ENCODE measurements around the gene IL27RA.

IL27RA gene

GRCh38 chr19:14090509-14091080 lies 59.0 kb downstream of the IL27RA start, which contains the start of gene SAMD1 (continued):
- TF ChIP-seq FEZF1 (tag by site-specific recombination; IDR thresholded peaks at IDR 0.05) (no peak), ZBTB48 (tag by site-specific recombination; IDR thresholded peaks at IDR 0.05) (no peak), ZNF600 (tag by site-specific recombination; IDR thresholded peaks at IDR 0.05) (no peak), ZNF426 (tag by site-specific recombination; IDR thresholded peaks at IDR 0.05) (no peak), KLF9 (tag by site-specific recombination; IDR thresholded peaks at IDR 0.05; ENCODE audit: low read depth) (no peak), PATZ1 (tag by site-specific recombination; IDR thresholded peaks at IDR 0.05) (peak; percentile 50; the same call in 1 of the 2 replicates), IKZF3 (tag by site-specific recombination; IDR thresholded peaks at IDR 0.05) (no peak), ZNF792 (tag by site-specific recombination; IDR thresholded peaks at IDR 0.05) (no peak)

DNA sequence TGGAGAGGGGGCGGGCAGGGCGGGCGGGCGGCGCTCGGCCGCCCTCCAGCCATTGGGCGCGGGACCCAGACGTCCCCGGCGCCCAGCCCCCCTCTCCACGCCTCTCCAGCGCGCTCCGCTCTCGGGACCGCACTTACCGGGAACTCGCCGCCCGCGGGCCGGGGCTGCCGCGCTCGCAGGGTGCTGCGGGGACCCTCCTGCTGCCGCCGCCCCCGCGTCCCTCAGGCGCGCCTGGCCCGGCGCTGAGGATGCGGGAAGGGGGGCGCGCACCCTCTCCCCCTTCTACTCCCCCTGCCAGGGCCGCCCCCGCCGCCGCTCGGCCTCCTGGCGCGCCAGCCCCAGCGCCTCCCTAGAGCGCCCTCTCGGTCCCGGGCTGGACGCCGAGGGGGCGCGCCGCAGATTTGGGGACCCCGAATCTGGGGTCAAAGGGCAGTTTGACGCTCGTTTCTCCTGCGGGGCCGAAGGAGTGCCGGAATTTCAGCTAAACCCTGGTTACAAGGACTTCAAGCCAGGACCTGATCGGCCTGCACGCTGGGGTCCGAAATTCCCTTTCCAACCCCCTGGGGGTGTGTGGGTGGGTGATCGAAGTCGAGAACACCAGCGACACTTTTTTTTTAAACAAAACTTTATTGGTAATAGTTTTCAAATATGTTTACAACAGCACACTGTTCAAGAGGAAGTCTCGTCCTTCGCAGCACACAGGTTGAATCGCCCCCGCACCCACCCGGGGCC lies 59.7 kb downstream of the IL27RA start:
- CTCF ChIA-PET: interaction anchor here (0.7 to 0.9 kb wide), 3 partner anchors 10 to 39 kb away, joined by 3 read pairs; a partner anchor contains a TSS
- peak overlapping the region; percentile 68; the same call in 1 of the 2 replicates for H3K27ac ChIP-seq (ENCODE audit: extremely low read depth, low read depth, low read length)
- TF ChIP-seq ZNF561 (tag by site-specific recombination; IDR thresholded peaks at IDR 0.05; ENCODE audit: borderline replicate concordance) (peak; percentile 68; the same call in 1 of the 2 replicates), ZNF214 (tag by site-specific recombination; IDR thresholded peaks at IDR 0.05; ENCODE audit: borderline replicate concordance) (no peak; the same call in 1 of the 2 replicates), FEZF1 (tag by site-specific recombination; IDR thresholded peaks at IDR 0.05) (no peak), ZNF707 (tag by site-specific recombination; IDR thresholded peaks at IDR 0.05) (no peak), ZNF521 (tag by site-specific recombination; IDR thresholded peaks at IDR 0.05) (no peak), ZBTB11 (tag by site-specific recombination; conservative IDR thresholded peaks at IDR 0.05; ENCODE audit: low read depth) (peak; percentile 17; the same call in 1 of the 2 replicates), ZNF571 (tag by site-specific recombination; IDR thresholded peaks at IDR 0.05) (no peak), ZNF354C (tag by site-specific recombination; IDR thresholded peaks at IDR 0.05; ENCODE audit: borderline replicate concordance, low read depth) (no peak), ZNF529 (tag by site-specific recombination; IDR thresholded peaks at IDR 0.05; ENCODE audit: insufficient replicate concordance) (no peak), ZNF362 (tag by site-specific recombination; IDR thresholded peaks at IDR 0.05) (peak; percentile 81), ZNF701 (tag by site-specific recombination; IDR thresholded peaks at IDR 0.05) (no peak), ZFP69B (tag by site-specific recombination; IDR thresholded peaks at IDR 0.05) (0 out of 2 replicates have a peak, but pooled peaks have one; percentile 40), PRDM1 (tag by site-specific recombination; IDR thresholded peaks at IDR 0.05) (no peak), ZNF169 (tag by site-specific recombination; IDR thresholded peaks at IDR 0.05) (no peak), ZNF837 (tag by site-specific recombination; IDR thresholded peaks at IDR 0.05) (no peak)
- TF ChIP-seq, protein P1, sequence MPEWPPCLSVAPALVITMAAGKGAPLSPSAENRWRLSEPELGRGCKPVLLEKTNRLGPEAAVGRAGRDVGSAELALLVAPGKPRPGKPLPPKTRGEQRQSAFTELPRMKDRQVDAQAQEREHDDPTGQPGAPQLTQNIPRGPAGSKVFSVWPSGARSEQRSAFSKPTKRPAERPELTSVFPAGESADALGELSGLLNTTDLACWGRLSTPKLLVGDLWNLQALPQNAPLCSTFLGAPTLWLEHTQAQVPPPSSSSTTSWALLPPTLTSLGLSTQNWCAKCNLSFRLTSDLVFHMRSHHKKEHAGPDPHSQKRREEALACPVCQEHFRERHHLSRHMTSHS (tag by site-specific recombination; IDR thresholded peaks at IDR 0.05): no peak
- TF ChIP-seq, protein P2, sequence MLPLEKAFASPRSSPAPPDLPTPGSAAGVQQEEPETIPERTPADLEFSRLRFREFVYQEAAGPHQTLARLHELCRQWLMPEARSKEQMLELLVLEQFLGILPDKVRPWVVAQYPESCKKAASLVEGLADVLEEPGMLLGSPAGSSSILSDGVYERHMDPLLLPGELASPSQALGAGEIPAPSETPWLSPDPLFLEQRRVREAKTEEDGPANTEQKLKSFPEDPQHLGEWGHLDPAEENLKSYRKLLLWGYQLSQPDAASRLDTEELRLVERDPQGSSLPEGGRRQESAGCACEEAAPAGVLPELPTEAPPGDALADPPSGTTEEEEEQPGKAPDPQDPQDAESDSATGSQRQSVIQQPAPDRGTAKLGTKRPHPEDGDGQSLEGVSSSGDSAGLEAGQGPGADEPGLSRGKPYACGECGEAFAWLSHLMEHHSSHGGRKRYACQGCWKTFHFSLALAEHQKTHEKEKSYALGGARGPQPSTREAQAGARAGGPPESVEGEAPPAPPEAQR (tag by site-specific recombination; IDR thresholded peaks at IDR 0.05): 0 out of 2 replicates have a peak, but pooled peaks have one; percentile 42
- TF ChIP-seq, protein P3, sequence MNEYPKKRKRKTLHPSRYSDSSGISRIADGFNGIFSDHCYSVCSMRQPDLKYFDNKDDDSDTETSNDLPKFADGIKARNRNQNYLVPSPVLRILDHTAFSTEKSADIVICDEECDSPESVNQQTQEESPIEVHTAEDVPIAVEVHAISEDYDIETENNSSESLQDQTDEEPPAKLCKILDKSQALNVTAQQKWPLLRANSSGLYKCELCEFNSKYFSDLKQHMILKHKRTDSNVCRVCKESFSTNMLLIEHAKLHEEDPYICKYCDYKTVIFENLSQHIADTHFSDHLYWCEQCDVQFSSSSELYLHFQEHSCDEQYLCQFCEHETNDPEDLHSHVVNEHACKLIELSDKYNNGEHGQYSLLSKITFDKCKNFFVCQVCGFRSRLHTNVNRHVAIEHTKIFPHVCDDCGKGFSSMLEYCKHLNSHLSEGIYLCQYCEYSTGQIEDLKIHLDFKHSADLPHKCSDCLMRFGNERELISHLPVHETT (tag by site-specific recombination; IDR thresholded peaks at IDR 0.05): no peak

More for the DNA sequence above, 59.7 kb downstream of the IL27RA start:
- POLR2A ChIA-PET: interaction anchor here (1.4 kb wide), 1 partner anchor 46 kb away, joined by 3 read pairs; no protein-coding TSS in a partner anchor
- no peaks in the 10 kb centered on the region for H3K9me3 ChIP-seq (ENCODE audit: control insufficient read depth, insufficient read depth, low read depth, low read length)
- peak overlapping the region; percentile 52 for H3K4me3 ChIP-seq (ENCODE audit: low read depth, low read length)
- H3K4me1 ChIP-seq (ENCODE audit: control insufficient read depth, insufficient read depth, low read length): no peaks in the 10 kb centered on the region
- H3K36me3 ChIP-seq (ENCODE audit: control insufficient read depth in 2 of 2, insufficient read depth in 1 of 2, low read length in 2 of 2): peaks cover 4 to 14% of the 10 kb centered on the region in 2 experiments; a peak in 2 of 3 replicates

Data from HEK293 (cell line).